NCI-H128 (cell line): ENCODE data around the gene RAP1A.
A peak's percentile ranks its signal among the peaks of the same experiment; 100 is the strongest.

Source experiments
- DNase-seq: peaks from one replicate; lab custom pipeline; 2025; ENCODE audit not compliant: unreplicated experiment; lab: John Stamatoyannopoulos, UW

RAP1A gene

GRCh38 chr1:111751906-111752575, 132.5 kb downstream of the RAP1A start:
- no peak for DNase-seq

GRCh38 chr1:111754984-111755330, 135.4 kb downstream of the RAP1A start:
- peak; percentile 31 for DNase-seq

DNA sequence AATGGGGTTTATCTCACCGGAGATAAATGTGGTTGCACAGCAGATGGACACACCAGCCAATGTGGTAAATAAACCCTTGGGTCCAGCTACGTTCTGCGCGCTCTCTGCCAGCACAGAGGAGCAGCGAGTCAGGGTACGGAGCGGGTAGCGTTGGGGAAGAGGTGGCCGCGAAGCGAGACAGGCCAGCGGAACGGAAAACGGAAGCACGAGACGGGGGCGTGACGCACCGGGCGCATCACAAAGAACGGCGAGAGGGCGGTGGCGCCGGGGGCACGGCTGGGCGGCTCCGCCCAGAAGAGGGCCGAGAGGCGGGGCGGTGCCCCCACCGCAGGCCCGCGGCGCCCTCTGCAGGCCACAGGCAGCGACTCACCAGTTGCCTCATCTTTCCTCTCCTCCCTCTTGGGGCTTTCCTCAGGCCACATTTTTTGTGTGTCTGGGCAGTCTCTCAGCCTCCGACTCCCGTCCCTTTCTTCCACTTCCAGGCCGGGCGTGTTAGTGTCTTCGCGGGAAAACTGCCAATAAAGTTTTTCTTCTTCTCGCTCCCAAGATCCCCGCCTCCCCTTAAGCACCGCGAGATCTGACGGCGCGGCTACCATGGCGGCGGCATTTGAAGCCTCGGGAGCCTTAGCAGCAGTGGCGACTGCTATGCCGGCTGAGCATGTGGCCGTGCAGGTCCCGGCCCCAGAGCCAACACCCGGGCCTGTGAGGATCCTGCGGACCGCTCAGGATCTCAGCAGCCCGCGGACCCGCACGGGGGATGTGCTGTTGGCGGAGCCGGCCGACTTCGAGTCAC, 135.9 kb downstream of the RAP1A start, which contains the start of gene DDX20:
DDX20 (plus strand) TSS at position 571 of the 793 bp plus-strand sequence; CDS start at position 595, 24 bp downstream.
- peak; percentile 93 for DNase-seq

DNA sequence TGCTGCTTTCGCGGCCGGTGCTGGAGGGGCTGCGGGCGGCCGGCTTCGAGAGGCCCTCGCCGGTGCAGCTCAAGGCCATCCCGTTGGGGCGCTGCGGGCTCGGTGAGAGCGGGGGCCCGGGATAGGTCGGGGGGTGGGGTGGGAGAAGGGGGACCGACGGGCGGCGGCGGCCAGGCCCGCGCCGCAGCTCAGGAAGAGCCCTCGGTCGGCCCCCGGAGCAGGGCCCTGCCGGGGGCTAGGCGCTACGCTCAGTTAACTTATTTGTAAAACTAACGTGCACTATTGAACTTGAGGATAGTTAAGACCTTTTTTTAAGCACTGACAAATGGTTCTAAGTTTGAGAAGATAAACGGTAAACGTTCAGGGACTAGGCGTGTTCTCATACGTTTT, 136.5 kb downstream of the RAP1A start:
- no peak for DNase-seq

DNA sequence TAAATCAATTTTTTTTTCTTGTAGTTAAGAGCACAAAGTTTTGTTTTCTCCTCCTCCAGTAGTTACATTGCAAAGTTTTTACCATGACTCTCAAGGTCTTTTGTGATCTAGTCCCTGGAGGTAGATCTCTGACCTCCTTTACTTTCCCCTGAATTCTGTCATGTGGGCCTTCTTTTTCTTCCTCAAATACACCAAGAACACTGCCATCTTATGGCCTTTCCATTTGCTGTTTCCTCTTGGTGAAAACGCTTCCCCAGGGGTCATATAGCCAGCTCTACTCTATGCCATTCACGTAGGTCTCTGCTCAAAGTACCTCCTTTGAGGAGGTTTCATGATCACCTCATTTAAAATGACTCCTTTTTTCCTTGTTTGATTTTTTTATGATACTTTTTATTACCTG, 138.8 kb downstream of the RAP1A start:
- no peak for DNase-seq

DNA sequence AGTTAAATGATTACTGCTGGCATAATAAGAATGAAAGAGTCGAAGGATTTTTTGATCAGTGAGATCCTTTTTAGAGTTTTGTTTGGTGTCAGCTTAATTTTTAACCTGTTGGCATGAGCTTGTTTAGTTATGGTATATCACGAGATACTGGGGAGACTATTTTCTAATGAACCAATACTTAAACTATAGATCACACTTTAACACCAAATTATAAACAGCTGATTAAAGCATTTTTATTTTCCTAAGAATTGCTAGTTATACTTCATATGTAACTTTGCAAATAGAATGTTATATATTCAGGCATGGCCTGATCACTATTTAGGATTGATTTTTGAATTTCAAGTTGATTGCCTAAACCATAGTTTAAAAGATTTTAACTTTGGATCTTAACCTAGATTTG, 142.1 kb downstream of the RAP1A start:
- no peak for DNase-seq

DNA sequence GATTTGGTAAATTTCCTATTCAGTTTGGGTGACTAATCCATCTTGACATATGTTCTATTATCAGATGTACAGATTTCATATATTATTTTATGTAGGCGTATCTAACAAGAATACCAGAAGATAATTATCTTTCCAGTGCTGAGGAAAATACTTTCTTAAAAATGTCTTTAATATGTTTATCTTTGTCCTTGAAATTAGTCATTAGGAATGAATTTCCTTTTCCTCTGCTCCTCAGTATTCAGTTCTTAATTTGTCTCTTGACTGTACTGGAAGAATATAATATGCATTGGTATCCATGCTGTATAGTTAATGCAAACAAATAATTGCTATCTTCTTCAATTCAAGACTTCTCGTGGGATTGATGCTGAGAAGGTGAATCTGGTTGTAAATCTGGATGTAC, 142.7 kb downstream of the RAP1A start:
- no peak for DNase-seq
